ENCODE data around the gene SUMO3. TPM values are rescaled to one million over a fixed set of nuclear protein-coding genes. Genes with fewer than 3 reads are reported as not detected.

Gene SUMO3
- total RNA-seq, 1 donor from 2014 or later: 49.4 TPM

DNA sequence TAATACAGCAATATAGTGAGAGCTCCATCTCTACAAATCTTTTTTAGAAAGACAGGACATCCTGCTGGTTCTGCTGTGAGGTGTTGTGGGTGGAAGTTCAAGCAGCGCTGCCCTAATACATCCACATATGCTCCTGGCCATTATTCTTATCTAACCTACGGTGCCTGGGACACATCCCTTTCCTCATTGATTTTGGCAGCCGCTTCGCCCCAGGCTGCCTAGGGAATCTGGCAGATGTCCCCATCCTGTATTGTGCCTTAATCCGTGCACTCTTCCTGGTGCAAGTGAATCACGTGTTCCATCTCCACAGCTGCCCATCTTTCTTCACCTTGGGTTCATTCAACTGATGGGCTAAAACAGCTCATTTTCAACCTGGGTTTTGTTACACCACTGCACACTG, 13.1 kb downstream of the SUMO3 start:
- DNase-seq (ENCODE audit: low spot score): no peak

DNA sequence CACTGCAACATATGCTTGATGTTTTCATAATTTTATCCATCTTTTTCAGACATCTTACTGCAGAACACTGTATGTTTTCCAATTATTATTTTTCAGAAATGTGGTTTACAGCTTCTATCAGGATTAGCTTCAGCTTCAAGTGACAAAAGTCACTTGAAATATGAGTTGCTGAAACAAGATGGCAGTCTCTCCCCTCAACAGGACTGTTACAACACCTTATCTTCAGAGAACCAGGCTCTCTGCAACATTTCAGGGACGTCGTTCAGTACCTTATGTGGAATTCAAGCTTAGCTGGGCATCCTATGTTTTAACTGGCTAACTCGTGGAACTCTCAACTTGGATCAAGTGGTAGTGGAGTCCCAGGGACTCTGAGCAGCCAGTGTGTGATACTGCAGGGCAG, 14.2 kb downstream of the SUMO3 start:
- no peak for DNase-seq (ENCODE audit: low spot score)

DNA sequence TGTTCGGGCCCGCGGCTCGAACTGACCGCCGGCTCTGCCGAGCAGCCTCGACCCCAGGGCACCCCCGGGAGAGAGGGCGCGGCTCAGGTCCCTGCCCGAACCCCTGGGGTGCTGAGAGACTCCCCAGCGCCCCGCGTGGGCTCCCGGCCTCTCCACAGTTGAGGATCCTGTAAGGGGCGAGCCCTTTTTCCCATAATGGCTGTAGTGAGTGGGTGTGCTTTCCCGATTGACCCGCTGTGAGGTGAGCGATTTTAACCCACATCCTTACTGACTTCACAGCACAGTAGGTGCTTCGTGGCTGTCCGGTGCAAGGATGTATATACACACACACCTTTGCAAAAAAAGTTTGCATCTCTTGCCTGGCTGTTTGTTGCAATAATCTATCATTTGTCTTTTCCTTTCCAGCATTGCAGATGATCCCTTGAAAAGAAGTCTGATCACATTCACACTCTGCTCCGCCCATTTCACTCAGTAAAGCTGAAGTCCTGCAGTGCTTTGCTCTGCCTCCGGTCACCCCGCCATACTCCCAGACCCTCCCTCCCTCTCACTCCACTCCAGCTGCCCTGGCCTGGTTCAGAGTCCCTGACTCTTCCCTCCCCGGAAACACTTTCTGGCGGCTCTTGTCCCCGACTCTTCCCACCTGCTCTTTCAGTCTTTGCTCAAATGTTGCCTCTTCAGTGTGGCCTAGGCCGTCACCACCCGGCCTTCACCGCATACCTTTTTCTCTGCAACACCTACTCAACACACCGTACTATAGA, 15.3 kb downstream of the SUMO3 start:
- DNase-seq (ENCODE audit: low spot score): no peak

DNA sequence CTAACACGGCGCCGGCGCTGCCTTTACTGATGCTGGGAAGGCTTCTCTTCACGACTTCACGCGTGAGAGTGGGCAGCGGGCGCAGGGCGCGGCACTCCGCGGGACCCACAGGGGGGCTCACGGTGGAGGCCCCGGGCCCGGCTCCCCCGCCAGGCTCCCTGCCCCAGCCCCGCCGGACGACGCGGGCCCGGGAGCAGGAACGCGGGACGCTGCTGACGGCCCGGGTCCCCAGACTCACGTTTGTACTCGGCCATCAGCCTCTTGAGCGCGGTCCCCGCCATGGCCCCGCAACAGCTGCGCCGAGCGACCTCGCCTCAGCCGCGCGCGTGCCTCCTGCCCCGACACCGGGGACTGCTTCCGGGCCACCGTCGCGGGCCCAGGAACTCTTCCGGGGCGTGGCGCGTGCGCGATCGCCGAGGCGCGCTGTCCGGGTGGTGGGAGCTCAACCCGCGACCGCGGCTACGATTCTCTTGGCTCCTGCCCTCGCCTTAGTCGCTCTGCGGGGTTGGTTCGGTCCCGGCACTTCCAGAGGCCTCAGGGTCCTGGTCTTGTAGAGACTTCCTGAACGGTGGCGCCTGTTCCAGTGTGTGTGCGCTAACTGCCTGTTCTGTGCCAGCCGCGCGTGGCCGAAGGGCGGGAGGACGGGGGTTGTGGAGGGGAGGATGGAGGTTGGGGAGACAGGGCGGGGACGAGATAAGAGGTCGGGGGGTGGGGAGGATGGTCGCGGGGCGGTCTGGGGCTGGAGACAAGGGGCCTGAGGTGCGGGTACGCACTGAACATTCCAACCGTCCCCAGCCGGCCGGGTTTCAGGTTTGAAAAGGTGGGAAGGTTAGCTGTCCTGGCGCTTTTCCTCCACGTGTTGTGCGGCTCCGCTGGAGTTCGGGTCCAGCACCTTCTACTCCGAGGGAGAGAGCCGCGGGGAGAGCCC, 16.1 kb downstream of the SUMO3 start, which contains the start of gene UBE2G2:
UBE2G2 (minus strand) TSS at position 353 of the 928 bp plus-strand sequence; CDS start at position 281, 72 bp downstream.
- peak; percentile 82 for DNase-seq (ENCODE audit: low spot score)

DNA sequence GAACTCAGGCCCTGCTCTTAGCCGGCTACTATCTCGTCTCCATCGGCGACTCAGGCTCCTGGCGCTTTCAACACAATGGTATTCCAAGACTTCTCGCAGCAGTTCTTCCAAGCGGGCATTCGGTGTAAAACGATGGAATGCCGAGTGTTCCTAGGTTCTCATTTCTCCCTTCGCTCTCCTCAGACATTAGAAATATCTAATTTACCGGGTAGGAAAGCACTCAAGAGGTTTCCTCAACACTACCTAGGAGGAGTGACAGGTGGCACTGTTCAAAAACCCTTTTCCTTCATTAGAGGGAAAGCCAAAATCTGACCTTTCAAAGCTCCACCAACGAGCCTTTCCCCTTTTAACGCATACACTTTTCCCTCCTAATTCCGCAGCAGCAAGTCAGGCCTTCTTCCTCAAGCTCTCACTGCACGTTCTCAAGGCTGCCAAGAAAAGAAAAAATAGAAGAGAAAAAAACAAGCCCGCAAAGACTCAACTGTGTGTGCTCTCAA, 16.8 kb downstream of the SUMO3 start:
- peak; percentile 35 for DNase-seq (ENCODE audit: low spot score)

DNA sequence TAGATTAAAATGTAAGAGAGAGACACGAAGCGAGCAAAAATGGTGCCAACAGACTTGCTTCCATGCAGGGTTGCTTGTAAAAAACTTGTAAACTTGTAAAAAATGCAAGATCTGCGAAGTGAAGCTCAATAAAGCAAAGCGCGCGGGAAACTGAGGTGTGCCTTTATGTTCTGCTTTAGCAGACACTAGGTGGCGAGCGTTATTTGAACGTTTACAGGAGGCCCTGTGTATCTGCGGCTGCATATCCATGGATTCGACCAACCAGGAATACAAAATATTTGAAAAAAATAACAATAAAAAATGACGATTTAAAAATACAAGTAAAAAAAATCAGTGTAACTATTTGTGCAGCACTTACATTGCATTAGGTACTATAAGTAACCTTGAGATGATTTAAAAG, 17.8 kb downstream of the SUMO3 start:
- peak; percentile 47 for DNase-seq (ENCODE audit: low spot score)

DNA sequence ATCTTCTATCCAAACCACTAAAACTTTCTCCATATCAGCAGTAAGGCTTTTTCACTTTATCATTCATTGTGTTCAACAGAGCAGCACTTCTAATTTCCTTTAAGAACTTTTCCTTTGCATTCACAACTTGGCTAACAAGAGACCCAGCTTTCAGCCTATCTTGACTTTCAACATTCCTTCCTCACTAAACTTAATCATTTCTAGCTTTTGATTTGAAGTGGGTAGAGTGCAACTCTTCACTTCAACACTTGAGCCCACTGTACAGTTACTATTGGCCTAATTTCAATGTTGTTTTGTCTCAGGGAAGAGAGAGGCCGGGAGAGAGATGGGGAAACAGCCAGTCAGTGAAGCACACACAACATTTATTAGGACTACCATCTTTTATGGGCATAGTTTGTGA, 18.2 kb downstream of the SUMO3 start:
- DNase-seq (ENCODE audit: low spot score): no peak

DNA sequence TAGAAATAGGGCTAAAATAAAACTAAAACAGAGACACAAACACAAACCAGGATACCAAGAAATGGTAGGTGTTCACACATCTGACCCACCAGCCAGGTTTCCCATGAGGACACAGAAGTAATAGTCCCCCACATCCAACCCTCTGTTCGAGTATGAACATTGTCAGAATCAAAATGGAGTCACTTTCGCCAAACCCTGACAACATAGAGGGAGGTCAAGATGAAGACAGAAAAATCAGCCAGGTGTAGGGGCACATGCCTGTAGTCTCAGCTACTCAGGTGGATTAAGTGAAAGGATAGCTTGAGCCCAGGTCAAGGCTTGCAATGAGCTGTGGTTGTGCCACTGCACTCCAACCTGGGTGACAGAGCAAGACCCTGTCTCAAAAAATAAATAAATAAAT, 20.1 kb downstream of the SUMO3 start:
- no peak for DNase-seq (ENCODE audit: low spot score)

DNA sequence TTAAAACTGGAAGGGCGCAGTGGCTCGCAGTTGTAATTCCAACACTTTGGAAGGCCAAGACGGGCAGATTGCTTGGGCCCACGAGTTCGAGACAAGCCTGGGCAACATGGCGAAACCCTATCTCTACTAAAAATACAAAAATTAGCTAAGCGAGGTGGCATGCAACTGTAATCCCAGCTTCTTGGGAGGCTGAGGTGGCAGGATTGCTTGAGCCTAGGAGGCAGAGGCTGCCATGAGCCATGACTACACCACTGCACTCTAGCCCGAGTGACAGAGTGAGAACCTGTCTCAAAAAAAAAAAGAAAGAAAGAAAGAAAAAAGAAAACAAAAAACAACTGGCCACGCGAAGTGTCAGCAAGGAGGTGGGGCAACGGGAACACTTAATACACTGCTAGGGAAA, 22.5 kb downstream of the SUMO3 start:
- DNase-seq (ENCODE audit: low spot score): no peak

DNA sequence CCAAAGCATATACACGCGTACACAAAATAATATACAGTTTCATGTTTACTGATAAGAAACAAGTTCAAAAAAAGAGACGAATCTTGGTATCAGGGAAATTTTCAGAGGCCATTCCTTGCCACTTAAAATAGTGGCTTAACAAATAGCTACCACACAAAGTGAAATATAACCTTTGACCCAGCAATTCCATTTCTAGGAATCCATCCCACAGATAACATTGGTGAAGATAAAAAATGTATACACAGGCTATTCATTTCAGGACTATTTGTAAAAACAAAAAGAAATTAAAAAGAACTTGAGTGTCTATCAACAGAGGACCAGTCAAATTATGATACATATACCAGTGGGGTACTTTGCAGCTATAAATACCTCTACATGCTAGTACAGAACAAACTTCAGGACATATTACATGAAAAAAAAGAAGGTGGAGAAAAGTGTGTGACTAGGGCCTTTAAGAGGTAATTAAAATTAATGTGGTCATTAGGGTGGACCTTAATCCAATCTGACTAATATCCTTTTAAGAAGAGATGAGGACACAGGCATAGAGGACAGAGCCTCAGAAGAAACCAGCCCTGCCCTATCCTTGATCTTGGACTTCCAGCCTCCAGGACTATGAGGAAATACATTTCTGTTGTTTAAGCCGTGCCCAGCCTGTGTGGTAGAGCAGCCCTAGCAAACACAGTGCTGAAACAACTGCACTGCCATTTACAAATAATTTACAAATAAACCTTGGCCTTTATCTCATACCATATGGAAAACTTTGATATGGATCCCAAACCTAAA, 24.1 kb downstream of the SUMO3 start:
- no peak for DNase-seq (ENCODE audit: low spot score)

DNA sequence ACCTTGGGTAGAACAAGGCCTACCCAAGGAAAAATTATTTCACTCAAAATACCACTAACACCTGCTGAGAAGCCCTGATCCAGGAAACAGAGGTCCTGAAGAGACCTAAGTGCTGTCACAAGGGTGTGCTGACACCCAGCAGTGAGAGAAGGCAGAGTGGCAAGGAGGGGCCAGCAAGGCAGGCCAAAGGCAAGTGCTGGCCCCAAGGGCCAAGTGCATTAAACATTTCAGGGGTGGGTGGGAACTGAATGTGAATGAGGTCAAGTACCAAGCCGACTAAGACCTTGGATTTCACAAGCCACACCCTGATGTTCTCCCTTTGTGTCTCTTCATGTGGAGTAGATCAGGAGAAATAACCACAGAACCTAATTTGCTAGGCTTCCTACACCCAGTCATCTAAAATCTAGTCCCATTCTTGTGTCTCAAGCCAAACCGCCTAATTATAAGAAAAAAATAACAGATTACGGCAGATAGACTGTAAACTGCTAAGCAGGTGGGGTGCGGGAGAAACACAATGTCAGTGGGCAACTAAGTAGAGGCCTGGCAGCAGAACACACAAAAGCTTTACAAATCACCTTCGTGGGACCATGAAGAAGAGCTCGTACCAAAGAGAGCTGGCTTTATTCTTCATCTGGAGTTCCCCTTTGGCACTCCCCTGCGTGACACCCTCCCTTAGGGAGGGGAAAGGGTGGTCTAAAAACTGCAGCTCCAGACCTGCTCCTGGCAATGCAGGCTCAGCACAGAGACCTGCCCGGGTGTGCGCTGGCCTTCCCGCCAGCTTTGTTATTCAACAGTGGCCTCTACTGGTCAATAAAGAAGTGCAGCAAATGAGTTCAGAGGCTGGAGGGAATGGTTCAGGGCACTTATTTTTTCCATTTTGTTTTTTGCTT, 24.9 kb downstream of the SUMO3 start:
- DNase-seq (ENCODE audit: low spot score): peak; percentile 69

DNA sequence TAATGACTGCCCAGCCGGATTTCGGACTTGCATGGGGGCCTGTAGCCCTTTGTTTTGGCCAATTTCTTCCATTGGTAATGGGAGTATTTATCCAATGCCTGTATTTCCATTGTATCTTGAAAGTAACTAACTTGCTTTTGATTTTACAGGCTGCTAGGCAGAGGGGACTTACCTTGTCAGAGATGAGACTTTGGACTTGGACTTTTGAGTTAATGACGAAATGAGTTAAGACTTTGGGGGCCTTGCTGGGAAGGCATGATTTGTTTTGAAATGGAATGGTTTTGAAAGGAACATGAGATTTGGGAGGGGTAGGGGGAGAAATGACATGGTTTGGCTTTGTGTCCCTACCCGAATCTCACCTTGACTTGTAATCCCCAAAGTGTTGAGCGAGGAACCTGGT, 25.9 kb downstream of the SUMO3 start:
- no peak for DNase-seq (ENCODE audit: low spot score)

DNA sequence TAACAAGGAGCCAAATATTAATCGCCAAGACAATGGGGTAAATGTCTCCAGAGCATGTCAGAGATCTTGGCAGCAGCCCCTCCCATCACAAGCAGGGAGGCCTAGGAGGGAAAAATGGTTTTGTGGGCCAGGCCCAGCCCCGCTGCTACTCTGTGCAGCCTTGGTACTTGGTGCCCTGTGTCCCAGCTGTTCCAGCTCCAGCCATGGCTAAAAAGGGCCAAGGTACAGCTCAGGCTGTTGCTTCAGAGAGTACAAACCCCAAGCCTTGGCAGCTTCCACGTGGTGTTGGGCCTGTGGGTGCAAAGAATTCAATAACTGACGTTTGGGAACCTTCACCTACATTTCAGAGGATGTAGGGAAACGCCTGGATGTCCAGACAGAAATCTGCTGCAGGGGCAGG, 26.6 kb downstream of the SUMO3 start:
- no peak for DNase-seq (ENCODE audit: low spot score)

DNA sequence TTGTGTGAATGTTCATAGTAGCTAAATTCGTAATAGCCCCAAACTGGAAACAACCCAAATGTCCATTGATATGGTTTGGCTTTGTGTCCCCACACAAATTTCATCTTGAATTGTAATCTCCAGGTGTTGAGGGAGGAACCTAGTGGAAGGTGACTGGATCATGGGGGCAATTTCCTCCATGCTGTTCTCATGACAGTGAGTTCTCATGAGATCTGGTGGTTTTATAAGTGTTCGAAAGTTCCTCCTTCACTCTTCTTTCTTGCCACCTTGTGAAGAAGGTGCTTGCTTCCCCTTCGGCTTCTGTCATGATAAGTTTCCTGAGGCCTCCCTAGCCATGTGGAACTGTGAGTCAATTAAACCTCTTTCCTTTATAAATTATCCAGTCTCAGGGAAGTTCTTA, 27.5 kb downstream of the SUMO3 start:
- no peak for DNase-seq (ENCODE audit: low spot score)

DNA sequence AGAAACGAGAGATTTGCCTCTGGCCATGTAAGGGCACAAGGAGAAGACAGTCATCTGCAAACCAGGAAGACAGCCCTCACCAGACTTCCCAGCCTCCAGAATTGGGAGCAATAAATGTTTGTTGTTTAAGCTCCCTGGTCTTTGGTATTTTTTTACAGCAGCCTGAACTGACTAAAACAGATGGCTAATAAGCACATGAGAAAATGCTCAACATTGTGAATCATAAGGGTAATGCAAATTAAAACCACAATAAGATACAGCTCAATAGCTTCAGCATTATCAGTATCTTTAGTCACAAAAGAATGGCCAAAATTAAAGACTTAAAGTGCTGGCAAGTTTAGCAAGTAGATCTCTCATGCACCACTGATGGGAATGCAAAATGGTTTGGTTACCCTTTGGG, 28.0 kb downstream of the SUMO3 start:
- no peak for DNase-seq (ENCODE audit: low spot score)

DNA sequence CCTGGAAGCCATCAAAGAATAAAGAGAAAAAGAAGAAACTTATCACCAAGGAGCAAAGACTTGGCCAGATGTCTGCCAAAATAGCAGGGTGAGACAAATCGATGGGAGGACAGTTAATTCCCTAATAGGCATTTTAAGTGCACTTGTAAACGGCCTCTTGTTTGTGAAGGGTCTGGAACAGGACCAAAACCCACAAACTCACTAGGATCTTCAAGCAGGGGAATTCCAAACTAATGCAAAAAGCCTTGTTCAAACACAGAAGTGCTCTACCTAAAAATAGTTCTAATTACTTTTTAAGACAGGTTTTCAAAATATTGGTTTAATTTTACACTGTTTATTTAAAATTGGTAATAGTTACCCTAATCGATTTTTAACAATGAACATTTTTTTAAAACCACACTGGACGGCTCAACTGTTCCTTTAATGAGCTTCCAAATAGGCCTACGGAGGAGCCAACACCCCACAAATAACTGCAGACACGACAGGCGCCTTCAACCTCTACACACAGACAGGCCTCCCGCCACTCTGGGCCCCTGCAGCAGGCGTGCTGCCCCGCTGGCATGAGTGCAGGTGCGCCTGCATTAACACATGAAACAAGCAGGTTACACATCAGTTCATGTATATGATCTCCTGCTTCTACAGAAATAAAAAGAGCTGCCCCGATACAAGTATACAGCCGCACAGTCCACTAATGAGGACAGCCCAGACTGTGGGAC, 32.1 kb downstream of the SUMO3 start:
- no peak for DNase-seq (ENCODE audit: low spot score)

DNA sequence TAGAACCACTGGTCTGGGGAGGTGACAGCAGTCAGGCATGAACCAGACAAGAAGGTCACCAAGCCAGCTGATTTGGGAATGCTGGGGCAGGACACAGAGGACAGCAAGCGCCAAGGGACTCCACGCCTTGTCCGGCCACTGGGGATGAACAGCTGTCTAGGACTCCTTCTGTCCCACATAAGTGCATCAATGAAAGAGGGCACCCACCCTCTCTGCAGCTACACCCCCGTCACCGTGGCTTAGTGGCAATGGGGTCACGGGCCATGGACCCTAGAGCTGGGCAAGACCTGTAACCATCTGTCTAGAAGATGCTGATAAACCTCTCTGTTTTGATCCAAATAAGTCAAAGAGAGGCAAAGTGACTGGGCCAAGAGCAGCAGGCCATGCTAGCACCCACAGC, 33.1 kb downstream of the SUMO3 start:
- no peak for DNase-seq (ENCODE audit: low spot score)

DNA sequence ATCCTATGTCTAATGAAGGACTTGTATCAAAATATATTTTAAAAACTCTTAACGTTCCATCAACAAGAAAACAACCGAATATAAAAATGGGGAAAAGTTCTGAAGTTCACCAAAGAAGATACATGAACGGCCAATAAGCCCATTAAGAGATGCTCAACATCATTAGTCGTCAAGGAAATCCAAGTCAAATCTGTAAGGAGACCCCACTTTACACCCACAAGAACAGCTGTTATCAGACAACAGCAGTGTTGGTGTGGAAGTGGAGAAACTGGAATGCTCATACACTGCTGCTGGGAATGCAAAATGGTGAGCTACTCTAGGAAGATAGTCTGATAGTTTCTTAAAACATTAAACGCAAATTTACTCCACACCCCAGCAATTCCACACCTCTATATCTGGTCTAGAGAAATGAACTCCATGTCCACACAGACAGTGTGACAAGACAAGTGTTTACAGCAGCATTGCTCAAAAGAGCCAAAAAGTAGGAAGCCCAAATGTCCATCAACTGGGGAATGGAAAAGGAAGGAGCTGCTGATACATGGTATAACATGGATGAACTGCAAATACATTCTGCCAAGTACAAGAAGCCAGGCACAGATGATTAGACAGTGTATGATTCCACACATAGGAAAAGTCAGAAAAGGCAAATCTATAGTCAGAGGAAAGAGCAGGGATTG, 34.7 kb downstream of the SUMO3 start:
- no peak for DNase-seq (ENCODE audit: low spot score)

DNA sequence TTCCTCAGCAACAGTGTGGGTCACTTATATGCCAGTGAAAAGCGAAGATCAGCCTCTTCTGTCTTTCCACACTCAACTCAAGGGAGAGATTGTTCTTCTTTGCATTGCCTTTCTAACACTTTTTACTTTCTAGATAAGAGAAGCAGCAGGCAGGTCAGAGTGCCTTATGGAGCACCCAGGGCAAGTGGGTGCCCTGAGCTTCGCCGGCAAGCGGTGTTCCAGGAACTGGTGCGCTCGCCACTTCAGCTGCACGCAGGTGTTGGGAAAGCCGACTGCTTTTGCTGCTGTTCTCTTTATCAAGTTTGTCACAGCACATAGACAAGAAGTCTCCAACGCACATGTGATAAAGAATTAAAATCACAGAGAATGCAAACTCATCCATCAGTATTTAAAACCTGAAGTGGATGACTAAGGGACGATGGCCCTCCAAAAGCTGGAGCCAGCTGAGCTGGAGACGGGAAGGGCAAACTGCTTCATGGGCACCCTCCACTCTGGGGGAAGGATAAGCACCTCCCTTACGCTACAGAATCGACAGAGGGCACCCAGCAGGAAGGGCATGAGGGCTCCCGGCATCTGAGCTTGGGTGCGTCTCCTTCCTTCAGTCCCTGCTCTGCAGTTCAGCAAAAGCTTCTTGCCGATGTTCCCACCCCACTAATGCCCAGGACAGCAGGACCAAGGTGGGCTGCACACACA, 36.9 kb downstream of the SUMO3 start:
- DNase-seq (ENCODE audit: low spot score): no peak

Data from umbilical cord (tissue), 2 donors.